Liver (tissue), 3 donors: ENCODE measurements around the gene CNPY4.

Experiments used
- FOXA1 ChIP-seq: IDR thresholded peaks from 2 replicates; pipeline ENCODE4 v1.6.1; 2016; ENCODE audit warnings: antibody characterized with exemption
- MAX ChIP-seq: IDR thresholded peaks from 2 replicates; pipeline ENCODE4 v1.6.1; 2016; ENCODE audit warnings: antibody characterized with exemption
- RAD21 ChIP-seq, 2 donors: IDR thresholded peaks; 2 replicates each; pipeline ENCODE4 v1.6.1; 2016; ENCODE audit warnings: antibody characterized with exemption in 2 of 2, mild to moderate bottlenecking in 2 of 2
- REST ChIP-seq: IDR thresholded peaks from 2 replicates; pipeline ENCODE4 v1.6.1; 2016; ENCODE audit warnings: antibody characterized with exemption, mild to moderate bottlenecking
- RXRA ChIP-seq, 2 donors: IDR thresholded peaks; 2 replicates each; pipeline ENCODE4 v1.6.1; 2017 to 2018; ENCODE audit warnings: antibody characterized with exemption in 2 of 2, mild to moderate bottlenecking in 1 of 2
- TAF1 ChIP-seq: conservative IDR thresholded peaks from 2 replicates; pipeline ENCODE4 v1.6.1; 2016; ENCODE audit warnings: antibody characterized with exemption, mild to moderate bottlenecking
- YY1 ChIP-seq: IDR thresholded peaks from 2 replicates; pipeline ENCODE4 v1.6.1; 2016; ENCODE audit warnings: antibody characterized with exemption, mild to moderate bottlenecking
- TF ChIP-seq, protein P1 (sequence below): fragments of 150-350 bp; IDR thresholded peaks from 2 replicates; pipeline ENCODE4 v1.5.1; 2017; ENCODE audit warnings: improper control_type of control experiment, low read depth, low read length; ENCODE audit not compliant: missing input control
- TF ChIP-seq, protein P2 (sequence below): IDR thresholded peaks from 2 replicates; pipeline ENCODE4 v1.6.1; 2016; ENCODE audit warnings: antibody characterized with exemption
- donor health status: healthy.
- donor health status: healthy.

- TF ChIP-seq, protein P1, sequence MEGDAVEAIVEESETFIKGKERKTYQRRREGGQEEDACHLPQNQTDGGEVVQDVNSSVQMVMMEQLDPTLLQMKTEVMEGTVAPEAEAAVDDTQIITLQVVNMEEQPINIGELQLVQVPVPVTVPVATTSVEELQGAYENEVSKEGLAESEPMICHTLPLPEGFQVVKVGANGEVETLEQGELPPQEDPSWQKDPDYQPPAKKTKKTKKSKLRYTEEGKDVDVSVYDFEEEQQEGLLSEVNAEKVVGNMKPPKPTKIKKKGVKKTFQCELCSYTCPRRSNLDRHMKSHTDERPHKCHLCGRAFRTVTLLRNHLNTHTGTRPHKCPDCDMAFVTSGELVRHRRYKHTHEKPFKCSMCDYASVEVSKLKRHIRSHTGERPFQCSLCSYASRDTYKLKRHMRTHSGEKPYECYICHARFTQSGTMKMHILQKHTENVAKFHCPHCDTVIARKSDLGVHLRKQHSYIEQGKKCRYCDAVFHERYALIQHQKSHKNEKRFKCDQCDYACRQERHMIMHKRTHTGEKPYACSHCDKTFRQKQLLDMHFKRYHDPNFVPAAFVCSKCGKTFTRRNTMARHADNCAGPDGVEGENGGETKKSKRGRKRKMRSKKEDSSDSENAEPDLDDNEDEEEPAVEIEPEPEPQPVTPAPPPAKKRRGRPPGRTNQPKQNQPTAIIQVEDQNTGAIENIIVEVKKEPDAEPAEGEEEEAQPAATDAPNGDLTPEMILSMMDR: no peak
- TF ChIP-seq TAF1: no peak
- no peak for TF ChIP-seq REST
- TF ChIP-seq MAX: no peak
- TF ChIP-seq FOXA1: no peak
- no peak for TF ChIP-seq RAD21 (IDR thresholded peaks at IDR 0.05)
- TF ChIP-seq, protein P2, sequence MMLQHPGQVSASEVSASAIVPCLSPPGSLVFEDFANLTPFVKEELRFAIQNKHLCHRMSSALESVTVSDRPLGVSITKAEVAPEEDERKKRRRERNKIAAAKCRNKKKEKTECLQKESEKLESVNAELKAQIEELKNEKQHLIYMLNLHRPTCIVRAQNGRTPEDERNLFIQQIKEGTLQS: no peak
- TF ChIP-seq YY1: no peak
- no peak for TF ChIP-seq RXRA (IDR thresholded peaks at IDR 0.05)
Measured at GRCh38 chr7:100072462-100072861, 47.0 kb upstream of the CNPY4 start.
